GM12892 (cell line): ENCODE data around the gene MYO1D.

Experiments
- POLR2A ChIP-seq: IDR thresholded peaks from 2 replicates; pipeline ENCODE4 v1.6.1; 2011; ENCODE audit warnings: low read depth, low read length, control low read depth
- POLR2AphosphoS5 ChIP-seq: IDR thresholded peaks from 2 replicates; pipeline ENCODE4 v1.6.1; 2011; ENCODE audit warnings: low read depth, low read length, control low read depth
- TAF1 ChIP-seq: IDR thresholded peaks from 2 replicates; pipeline ENCODE4 v1.6.1; 2011; ENCODE audit warnings: low read depth, mild to moderate bottlenecking, control low read depth, low read length, borderline replicate concordance

GRCh38 chr17:32917842-32918241 is 40.9 kb upstream of the MYO1D start:
- no peak for TF ChIP-seq POLR2AphosphoS5
- no peak for TF ChIP-seq POLR2A
- TF ChIP-seq TAF1 = no peak
